ENCODE measurements around the gene CENPC. TPM values are rescaled to one million over a fixed set of nuclear protein-coding genes. Genes with fewer than 3 reads are reported as not detected.
"Not testable (repeated sequence)": the region's sequence is repeated elsewhere in the genome, so short reads cannot be mapped to it uniquely, and the experiment has no call there.

CENPC gene
- total RNA-seq, 1 experiment from 2014 or later, result 9.5 TPM

DNA sequence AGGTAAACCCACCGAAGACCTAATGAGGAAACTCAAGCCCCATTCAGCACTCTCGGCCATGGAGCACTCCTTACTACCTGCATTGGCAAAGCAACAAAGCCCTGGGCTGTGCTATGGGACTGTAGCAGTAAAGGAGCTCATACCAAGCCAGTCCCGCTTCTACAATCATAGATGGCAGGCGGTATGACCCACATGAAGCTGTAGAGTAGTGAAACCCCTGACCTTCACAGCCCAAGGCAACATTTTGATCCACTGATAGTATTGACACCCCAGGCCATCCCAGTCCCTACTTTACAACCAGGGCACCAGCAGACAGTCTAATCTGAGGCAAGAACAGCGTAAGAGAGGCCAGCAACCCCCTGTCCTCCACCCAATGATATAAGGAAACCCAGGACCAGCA lies 25.2 kb downstream of the CENPC start:
- DNase-seq (ENCODE audit: low read depth, low spot score), result no peak
- in situ Hi-C loops (cut with HindIII; ENCODE audit: low pct_unique_long_range_greater_than_20kb, low sequenced_read_pairs), result no loop called here

- in situ Hi-C loops (cut with HindIII; ENCODE audit: low pct_unique_long_range_greater_than_20kb, low sequenced_read_pairs), result no loop called here
- DNase-seq (ENCODE audit: low read depth, low spot score), result no peak
Measured at GRCh38 chr4:67512501-67512900, 32.8 kb downstream of the CENPC start.

GRCh38 chr4:67500373-67500772 lies 44.9 kb downstream of the CENPC start:
- DNase-seq (ENCODE audit: low read depth, low spot score), result peak; percentile 10
- in situ Hi-C loops (cut with HindIII; ENCODE audit: low pct_unique_long_range_greater_than_20kb, low sequenced_read_pairs), result no loop called here

DNA sequence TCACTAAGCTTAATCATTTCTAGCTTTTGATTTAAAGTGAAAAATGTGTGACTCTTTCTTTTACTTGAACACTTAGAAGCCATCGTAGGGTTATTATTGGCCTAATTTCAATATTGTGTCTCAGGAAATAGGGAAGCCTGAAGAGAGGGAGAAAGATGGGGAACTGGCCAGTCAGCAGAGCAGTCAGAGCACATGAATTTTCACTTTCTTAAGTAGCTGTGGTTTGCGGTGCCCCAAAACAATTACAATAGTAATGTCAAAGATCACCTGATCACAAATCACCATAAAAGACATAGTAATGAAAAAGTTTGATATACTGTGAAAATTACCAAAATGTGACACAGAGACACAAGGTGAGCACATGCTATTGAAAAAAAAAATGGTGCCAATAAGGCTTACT lies 45.5 kb downstream of the CENPC start:
- DNase-seq (ENCODE audit: low read depth, low spot score), result no peak
- in situ Hi-C loops (cut with HindIII; ENCODE audit: low pct_unique_long_range_greater_than_20kb, low sequenced_read_pairs), result no loop called here

DNA sequence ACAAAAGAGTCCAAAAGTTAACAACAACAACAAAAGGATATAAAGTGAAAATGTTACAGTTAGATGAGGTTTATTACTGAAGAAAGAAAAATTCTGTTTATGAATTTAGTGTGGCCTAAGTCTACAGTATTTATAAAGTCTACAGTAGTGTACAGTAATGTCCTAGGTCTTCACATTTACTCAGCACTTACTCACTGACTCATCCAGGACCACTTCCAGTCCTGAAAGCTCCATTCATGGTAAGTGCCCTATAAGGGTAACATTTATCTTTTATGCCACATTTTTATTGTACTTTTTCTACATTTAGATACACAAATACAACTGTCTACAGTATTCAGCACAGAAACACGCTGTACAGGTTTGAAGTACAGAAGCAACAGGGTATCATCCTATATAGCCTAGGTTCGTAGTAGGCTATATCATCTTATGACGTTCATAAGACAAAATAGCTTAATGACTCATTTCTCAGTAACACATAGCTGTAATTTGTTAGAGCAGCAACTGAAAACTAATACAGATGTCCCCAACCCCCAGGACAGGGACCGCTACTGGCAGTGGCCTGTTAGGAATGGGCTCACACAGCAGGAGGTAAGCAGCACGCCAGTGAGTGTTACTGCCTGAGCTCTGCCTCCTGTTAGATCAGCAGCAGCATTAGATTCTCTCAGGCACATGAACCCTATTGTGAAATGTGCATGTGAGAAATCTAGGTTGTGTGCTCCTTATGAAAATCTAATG lies 61.3 kb downstream of the CENPC start:
- in situ Hi-C loops (cut with HindIII; ENCODE audit: low pct_unique_long_range_greater_than_20kb, low sequenced_read_pairs), result no loop called here
- peak; percentile 5 for DNase-seq (ENCODE audit: low read depth, low spot score)

GRCh38 chr4:67480810-67481209 lies 64.5 kb downstream of the CENPC start:
- in situ Hi-C loops (cut with HindIII; ENCODE audit: low pct_unique_long_range_greater_than_20kb, low sequenced_read_pairs), result no loop called here

DNA sequence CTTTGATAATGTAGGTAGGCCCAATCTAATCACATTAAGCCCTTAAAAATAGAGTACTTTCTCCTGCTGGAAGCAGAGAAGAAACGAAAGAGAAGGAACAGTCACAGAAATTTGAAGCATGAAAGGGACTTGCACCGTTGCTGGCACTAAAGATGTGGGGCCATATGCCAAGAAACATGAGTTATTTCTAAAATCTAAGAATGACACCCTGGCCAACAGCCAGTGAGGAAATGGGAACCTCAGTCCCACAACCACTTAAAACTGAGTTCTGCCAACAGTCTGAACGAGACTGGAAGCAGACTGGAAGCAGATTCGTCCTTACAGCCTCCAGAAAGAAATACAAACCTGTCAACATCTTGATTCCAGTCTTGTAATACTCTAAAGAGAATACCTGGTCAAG lies 70.1 kb downstream of the CENPC start:
- DNase-seq (ENCODE audit: low read depth, low spot score), result no peak
- in situ Hi-C loops (cut with HindIII; ENCODE audit: low pct_unique_long_range_greater_than_20kb, low sequenced_read_pairs), result no loop called here

More at GRCh38 chr4:67480810-67481209, 64.5 kb downstream of the CENPC start:
- no peak for DNase-seq (ENCODE audit: low read depth, low spot score)

- in situ Hi-C loops (cut with HindIII; ENCODE audit: low pct_unique_long_range_greater_than_20kb, low sequenced_read_pairs), result no loop called here
- DNase-seq (ENCODE audit: low read depth, low spot score), result no peak
Measured at GRCh38 chr4:67470871-67471270, 74.4 kb downstream of the CENPC start.

DNA sequence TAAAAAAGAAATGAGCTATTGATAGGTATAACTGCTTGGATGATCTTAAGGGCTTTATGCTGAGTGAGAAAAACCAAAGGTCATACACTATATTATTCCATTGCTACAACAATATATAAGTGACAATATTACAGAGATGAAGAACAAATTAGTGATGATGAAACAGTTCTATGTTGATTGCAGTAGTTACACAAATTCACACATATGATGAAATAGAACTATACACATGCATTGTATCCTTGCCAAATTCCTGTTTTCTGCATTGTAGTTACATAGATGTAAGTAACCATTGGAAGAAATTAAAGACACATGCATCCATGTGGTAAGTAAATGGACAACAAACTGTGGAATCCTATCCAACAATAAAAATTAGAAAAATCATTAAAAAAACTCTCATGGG lies 76.5 kb downstream of the CENPC start:
- in situ Hi-C loops (cut with HindIII; ENCODE audit: low pct_unique_long_range_greater_than_20kb, low sequenced_read_pairs), result no loop called here
- no peak for DNase-seq (ENCODE audit: low read depth, low spot score)

DNA sequence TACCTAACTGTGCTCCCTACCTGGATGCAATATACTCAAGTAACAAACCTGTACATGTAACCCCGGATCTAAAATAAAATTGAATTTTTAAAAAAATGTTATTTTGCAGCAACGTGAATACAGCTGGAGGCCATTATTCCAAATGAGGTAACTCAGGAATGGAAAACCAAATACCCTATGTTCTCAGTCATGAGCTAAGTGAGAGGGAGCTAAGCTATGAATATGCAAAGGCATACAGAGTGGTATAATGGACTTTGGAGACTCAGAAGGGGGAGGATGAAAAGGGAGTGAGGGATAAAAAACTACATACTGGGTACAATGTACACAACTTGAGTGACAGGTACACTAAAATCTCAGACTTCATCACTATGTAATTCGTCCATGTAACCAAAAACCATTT lies 78.6 kb downstream of the CENPC start:
- DNase-seq (ENCODE audit: low read depth, low spot score), result no peak
- in situ Hi-C loops (cut with HindIII; ENCODE audit: low pct_unique_long_range_greater_than_20kb, low sequenced_read_pairs), result no loop called here

DNA sequence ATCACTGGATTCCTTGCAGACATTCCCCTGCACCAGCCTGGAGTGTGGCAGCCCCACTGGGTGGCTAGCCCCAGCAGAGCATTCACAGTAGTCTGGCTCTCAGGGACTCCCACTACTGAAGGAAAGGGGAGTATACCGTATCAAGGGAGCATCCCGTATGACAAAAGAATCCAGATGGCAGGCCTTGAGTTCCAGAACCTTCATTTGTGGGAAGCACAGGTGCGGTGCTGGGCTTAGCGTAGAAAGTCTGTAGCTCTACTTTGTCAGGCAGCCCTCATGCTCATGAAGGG lies 79.6 kb downstream of the CENPC start:
- no peak for DNase-seq (ENCODE audit: low read depth, low spot score)
- in situ Hi-C loops (cut with HindIII; ENCODE audit: low pct_unique_long_range_greater_than_20kb, low sequenced_read_pairs), result no loop called here

- in situ Hi-C loops (cut with HindIII; ENCODE audit: low pct_unique_long_range_greater_than_20kb, low sequenced_read_pairs), result no loop called here
Measured at GRCh38 chr4:67465032-67465762, 80.1 kb downstream of the CENPC start.

GRCh38 chr4:67460574-67460973 lies 84.7 kb downstream of the CENPC start:
- in situ Hi-C loops (cut with HindIII; ENCODE audit: low pct_unique_long_range_greater_than_20kb, low sequenced_read_pairs), result no loop called here
- no peak for DNase-seq (ENCODE audit: low read depth, low spot score)

More at GRCh38 chr4:67465032-67465762, 80.1 kb downstream of the CENPC start:
- DNase-seq (ENCODE audit: low read depth, low spot score), result no peak

DNA sequence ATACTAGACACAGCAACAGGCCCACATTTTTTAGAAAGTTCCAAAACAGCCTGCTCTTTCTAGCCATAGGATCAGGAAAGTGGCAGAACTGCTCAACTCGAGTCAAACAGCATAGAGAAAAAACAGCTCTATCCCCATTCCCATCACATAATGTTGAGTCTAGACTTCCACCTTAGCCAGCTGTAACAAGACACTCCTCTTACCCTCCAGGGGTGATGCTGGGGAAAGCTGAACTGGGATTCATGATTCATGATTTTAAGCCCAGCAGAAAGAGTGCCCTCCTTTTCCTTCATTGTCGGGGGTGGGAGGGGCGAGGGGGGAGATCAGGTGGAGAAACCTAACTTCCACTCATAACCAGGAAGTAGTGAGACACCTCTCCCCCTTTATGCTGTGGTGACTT lies 86.1 kb downstream of the CENPC start:
- no peak for DNase-seq (ENCODE audit: low read depth, low spot score)
- in situ Hi-C loops (cut with HindIII; ENCODE audit: low pct_unique_long_range_greater_than_20kb, low sequenced_read_pairs), result no loop called here

- in situ Hi-C loops (cut with HindIII; ENCODE audit: low pct_unique_long_range_greater_than_20kb, low sequenced_read_pairs), result no loop called here
- DNase-seq (ENCODE audit: low read depth, low spot score), result no peak
Measured at GRCh38 chr4:67456577-67457196, 88.6 kb downstream of the CENPC start.

DNA sequence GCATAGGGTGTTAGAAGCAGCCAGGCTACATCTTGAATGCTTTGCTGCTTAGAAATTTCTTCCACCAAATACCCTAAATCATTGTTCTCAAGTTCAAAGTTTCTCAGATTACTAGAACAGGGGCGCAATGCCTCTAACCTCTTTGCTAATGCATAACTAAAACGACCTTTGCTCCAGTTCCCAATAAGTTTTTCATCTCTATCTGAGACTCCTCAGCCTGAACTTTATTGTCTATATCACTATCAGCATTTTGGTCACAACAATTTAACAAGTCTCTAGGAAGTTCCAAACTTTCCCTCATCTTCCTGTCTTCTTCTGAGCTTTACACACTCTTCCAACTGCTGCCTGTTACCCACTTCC lies 92.5 kb downstream of the CENPC start:
- in situ Hi-C loops (cut with HindIII; ENCODE audit: low pct_unique_long_range_greater_than_20kb, low sequenced_read_pairs); DNase-seq (ENCODE audit: low read depth, low spot score): not testable (repeated sequence)

DNA sequence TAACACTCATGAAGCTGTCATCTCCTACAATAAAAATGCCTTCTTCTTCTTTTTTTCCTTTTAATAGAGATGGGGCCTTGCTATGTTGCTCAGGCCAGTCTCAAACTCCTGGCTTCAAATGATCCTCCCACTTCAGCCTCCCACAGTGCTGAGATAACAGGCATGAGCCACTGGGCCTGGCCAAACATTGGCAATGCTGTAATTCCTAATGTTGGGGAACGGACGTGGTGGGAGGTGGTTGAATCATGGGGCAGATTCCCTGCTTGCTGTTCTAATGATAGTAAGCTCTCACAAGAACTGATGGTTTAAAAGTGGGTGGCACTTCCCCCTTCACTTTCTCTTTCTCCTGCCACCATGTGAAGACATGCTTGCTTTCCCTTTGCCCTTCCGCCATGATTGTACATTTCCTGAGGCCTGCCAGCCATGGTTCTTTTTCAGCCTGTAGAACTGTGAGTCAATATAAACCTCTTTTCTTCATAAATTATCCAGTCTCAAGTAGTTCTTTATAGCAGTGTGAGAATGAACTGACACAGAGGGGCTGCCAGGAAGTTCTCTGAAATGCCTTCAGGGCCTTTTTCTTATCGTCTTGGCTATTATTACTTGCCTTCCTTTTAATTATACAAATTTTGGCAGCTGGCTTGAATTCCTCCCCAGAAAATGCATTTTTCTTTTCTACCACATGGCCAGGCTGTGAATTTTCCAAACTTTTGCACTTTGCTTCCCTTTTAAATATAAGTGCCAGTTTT lies 93.0 kb downstream of the CENPC start:
- no peak for DNase-seq (ENCODE audit: low read depth, low spot score)
- in situ Hi-C loops (cut with HindIII; ENCODE audit: low pct_unique_long_range_greater_than_20kb, low sequenced_read_pairs), result no loop called here

DNA sequence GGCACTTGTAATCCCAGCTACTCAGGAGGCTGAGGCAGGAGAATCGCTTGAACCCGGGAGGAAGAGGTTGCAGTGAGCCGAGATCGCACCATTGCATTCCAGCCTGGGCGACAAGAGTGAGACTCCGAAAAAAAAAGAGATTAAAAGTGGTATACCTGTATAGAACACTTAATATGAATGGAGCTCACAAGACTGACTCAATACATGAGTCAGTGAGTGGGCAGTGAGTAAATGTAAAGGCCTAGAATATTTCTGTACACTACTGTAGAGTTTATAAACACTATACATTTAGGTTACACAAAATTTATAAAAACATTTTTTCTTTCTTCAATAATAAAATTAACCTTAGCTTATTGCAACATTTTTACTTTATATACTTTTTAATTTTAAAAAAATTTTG lies 93.8 kb downstream of the CENPC start:
- in situ Hi-C loops (cut with HindIII; ENCODE audit: low pct_unique_long_range_greater_than_20kb, low sequenced_read_pairs), result no loop called here
- DNase-seq (ENCODE audit: low read depth, low spot score), result no peak

Measured in SK-MEL-5 (cell line).